Liver (tissue), 9 donors: ENCODE data around the gene TRAPPC2L. TPM values are rescaled to one million over a fixed set of nuclear protein-coding genes. Genes with fewer than 3 reads are reported as not detected.

Source experiments
- DNase-seq: peaks from one replicate; pipeline ENCODE4 v3.0.0-alpha.2; 2017; ENCODE audit warnings: low spot score
- H3K27ac ChIP-seq, 2 donors: one replicate each; pipeline ENCODE4 v1.7.0; 2013; ENCODE audit warnings: inconsistent platforms in 2 of 2, low read length in 2 of 2, control low read depth in 1 of 2, low read depth in 1 of 2, mild to moderate bottlenecking in 1 of 2
- H3K27me3 ChIP-seq, 4 donors: one replicate each; pipeline versions ENCODE4 v1.6.1 to v1.7.0; 2013; ENCODE audit warnings: low read length in 3 of 4, inconsistent platforms in 1 of 4, mild to moderate bottlenecking in 1 of 4, moderate library complexity in 1 of 4; ENCODE audit not compliant: control insufficient read depth in 4 of 4, insufficient read depth in 4 of 4
- H3K36me3 ChIP-seq, 4 donors: one replicate each; pipeline versions ENCODE4 v1.6.1 to v1.7.0; 2013; ENCODE audit warnings: low read length in 3 of 4, mild to moderate bottlenecking in 3 of 4, low read depth in 1 of 4, moderate library complexity in 1 of 4; ENCODE audit not compliant: control insufficient read depth in 4 of 4, insufficient read depth in 3 of 4
- H3K4me1 ChIP-seq, 4 donors: one replicate each; pipeline versions ENCODE4 v1.6.1 to v1.7.0; 2013; ENCODE audit warnings: low read length in 3 of 4, mild to moderate bottlenecking in 3 of 4, moderate library complexity in 1 of 4; ENCODE audit not compliant: control insufficient read depth in 4 of 4, insufficient read depth in 4 of 4
- H3K4me3 ChIP-seq, 3 donors: one replicate each; pipeline versions ENCODE4 v1.6.1 to v1.7.0; 2013; ENCODE audit warnings: low read length in 3 of 3, control low read depth in 1 of 3, low read depth in 1 of 3, mild to moderate bottlenecking in 1 of 3
- H3K9ac ChIP-seq, 2 donors: one replicate each; pipeline ENCODE4 v1.7.0; 2013; ENCODE audit warnings: low read length in 2 of 2, mild to moderate bottlenecking in 2 of 2, moderate library complexity in 2 of 2, control low read depth in 1 of 2, low read depth in 1 of 2
- H3K9me3 ChIP-seq, 4 donors: one replicate each; pipeline versions ENCODE4 v1.6.1 to v1.7.0; 2013; ENCODE audit warnings: low read length in 3 of 4; ENCODE audit not compliant: control insufficient read depth in 4 of 4
- EGR1 ChIP-seq, 2 donors: IDR thresholded peaks; 2 replicates each; pipeline ENCODE4 v1.6.1; 2016 to 2018; ENCODE audit warnings: antibody characterized with exemption in 2 of 2, low read depth in 2 of 2
- FOXA1 ChIP-seq: IDR thresholded peaks from 2 replicates; pipeline ENCODE4 v1.6.1; 2016; ENCODE audit warnings: antibody characterized with exemption
- FOXA2 ChIP-seq: IDR thresholded peaks from 2 replicates; pipeline ENCODE4 v1.6.1; 2016; ENCODE audit warnings: antibody characterized with exemption
- GABPA ChIP-seq, 2 donors: IDR thresholded peaks in 1 of 2; conservative IDR thresholded peaks in 1 of 2; 2 replicates each; pipeline ENCODE4 v1.6.1; 2016; ENCODE audit warnings: antibody characterized with exemption in 2 of 2, mild to moderate bottlenecking in 1 of 2, moderate library complexity in 1 of 2
- HNF4A ChIP-seq, 2 donors: conservative IDR thresholded peaks; 2 replicates each; pipeline ENCODE4 v1.6.1; 2016; ENCODE audit warnings: antibody characterized with exemption in 2 of 2, mild to moderate bottlenecking in 2 of 2
- JUND ChIP-seq, 2 donors: IDR thresholded peaks; 2 replicates each; pipeline ENCODE4 v1.6.1; 2016; ENCODE audit warnings: antibody characterized with exemption in 2 of 2
- RAD21 ChIP-seq, 2 donors: IDR thresholded peaks; 2 replicates each; pipeline ENCODE4 v1.6.1; 2016; ENCODE audit warnings: antibody characterized with exemption in 2 of 2, mild to moderate bottlenecking in 2 of 2
- RXRA ChIP-seq, 2 donors: IDR thresholded peaks; 2 replicates each; pipeline ENCODE4 v1.6.1; 2017 to 2018; ENCODE audit warnings: antibody characterized with exemption in 2 of 2, mild to moderate bottlenecking in 1 of 2
- SP1 ChIP-seq: IDR thresholded peaks from 2 replicates; pipeline ENCODE4 v1.6.1; 2018; ENCODE audit warnings: antibody characterized with exemption, mild to moderate bottlenecking
- TAF1 ChIP-seq: conservative IDR thresholded peaks from 2 replicates; pipeline ENCODE4 v1.6.1; 2016; ENCODE audit warnings: antibody characterized with exemption, mild to moderate bottlenecking
- YY1 ChIP-seq: IDR thresholded peaks from 2 replicates; pipeline ENCODE4 v1.6.1; 2016; ENCODE audit warnings: antibody characterized with exemption, mild to moderate bottlenecking
- WGBS: extraction: QIAGEN DNeasy Blood & Tissue Kit; methylation state at CpG from one replicate; pipeline ENCODE4 v1.1.7; 2013; 5-methylcytosine and 5-hydroxymethylcytosine counted together
- polyA plus RNA-seq, 2 donors: library from polyadenylated mRNA; stranded (reverse) in 1 of 2; unstranded in 1 of 2; fragments of 200-250 nt in 1 of 2; fragments of >200 nt in 1 of 2; fragmentation: Nextera tagmentation in 1 of 2; extraction: Ambion mirVana in 1 of 2; gene quantifications; one replicate each; pipeline versions ENCODE4 v1.2.1 to v1.2.3, GENCODE V29; 2013 to 2015
- total RNA-seq, 2 donors: library from RNA; depleted of rRNA; stranded (reverse); fragments of >200 nt; gene quantifications; one replicate each; pipeline ENCODE4 v1.2.3, GENCODE V29; 2014
- TF ChIP-seq, protein P1 (sequence below): IDR thresholded peaks from 2 replicates; pipeline ENCODE4 v1.6.1; 2016; ENCODE audit warnings: antibody characterized with exemption
- TF ChIP-seq, protein P2 (sequence below): IDR thresholded peaks from 2 replicates; pipeline ENCODE4 v1.6.1; 2016; ENCODE audit warnings: antibody characterized with exemption, mild to moderate bottlenecking
- TF ChIP-seq, protein P3 (sequence below): IDR thresholded peaks from 2 replicates; pipeline ENCODE4 v1.6.1; 2016; ENCODE audit warnings: antibody characterized with exemption
- TF ChIP-seq, protein P4 (sequence below): fragments of 150-350 bp; IDR thresholded peaks from 2 replicates; pipeline ENCODE4 v1.5.1; 2017; ENCODE audit warnings: improper control_type of control experiment, low read depth, low read length; ENCODE audit not compliant: missing input control
- donor health status: healthy.
- donor health status: healthy.
- donor health status: healthy.
- donor health status: healthy.
- donor health status: healthy.

Gene TRAPPC2L
- total and polyA plus RNA-seq, 4 donors: 16.3 to 59.4 (median 22.2) TPM

DNA sequence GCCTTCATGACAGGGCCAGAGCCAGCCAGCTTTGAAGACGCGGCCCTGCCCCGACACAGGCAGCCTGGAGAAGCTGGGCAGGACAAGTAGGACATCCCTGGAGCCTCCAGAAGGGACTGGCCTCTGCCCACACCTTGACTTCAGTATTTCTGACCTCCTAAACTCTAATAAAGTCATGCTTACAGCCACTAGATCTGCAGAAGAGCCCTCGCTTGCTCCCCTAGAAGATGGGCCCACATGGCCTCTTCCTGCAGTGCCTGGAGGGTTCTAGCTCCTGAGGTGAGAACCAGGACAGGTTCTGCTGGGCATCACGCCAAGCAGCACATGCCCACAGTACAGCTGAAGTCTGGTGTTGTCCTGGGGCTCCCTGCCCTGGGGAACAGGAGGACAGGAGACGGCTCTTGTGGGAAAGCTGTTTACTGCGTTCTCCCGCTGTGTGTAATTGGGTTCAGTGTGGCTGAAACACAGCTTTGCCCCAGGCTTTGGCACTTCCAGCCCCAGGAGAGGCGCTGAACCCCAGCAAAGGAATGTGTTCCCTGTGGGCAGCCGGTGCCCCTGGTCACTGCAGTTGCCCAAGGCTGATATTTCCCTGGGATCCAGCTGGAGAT is 47.8 kb upstream of the TRAPPC2L start:
- H3K36me3 ChIP-seq: peaks cover 0 to 8% (median 3%) of the 10 kb centered on the region in 4 donors
- 94% methylated on average over 10 of the region's 10 CpGs for WGBS
- peaks cover 9 to 35% (median 22%) of the 10 kb centered on the region in 4 donors for H3K4me1 ChIP-seq
- no peak overlapping the region for H3K27ac ChIP-seq
- no peaks in the 10 kb centered on the region for H3K27me3 ChIP-seq
- no peak for DNase-seq
- no peaks in the 10 kb centered on the region for H3K9me3 ChIP-seq
- H3K4me3 ChIP-seq: no peak overlapping the region
- H3K9ac ChIP-seq: no peak overlapping the region
- no peak for TF ChIP-seq TAF1
- TF ChIP-seq GABPA (IDR thresholded peaks at IDR 0.05 in 1 of 2, conservative IDR thresholded peaks at IDR 0.05 in 1 of 2): no peak
- TF ChIP-seq, protein P1, sequence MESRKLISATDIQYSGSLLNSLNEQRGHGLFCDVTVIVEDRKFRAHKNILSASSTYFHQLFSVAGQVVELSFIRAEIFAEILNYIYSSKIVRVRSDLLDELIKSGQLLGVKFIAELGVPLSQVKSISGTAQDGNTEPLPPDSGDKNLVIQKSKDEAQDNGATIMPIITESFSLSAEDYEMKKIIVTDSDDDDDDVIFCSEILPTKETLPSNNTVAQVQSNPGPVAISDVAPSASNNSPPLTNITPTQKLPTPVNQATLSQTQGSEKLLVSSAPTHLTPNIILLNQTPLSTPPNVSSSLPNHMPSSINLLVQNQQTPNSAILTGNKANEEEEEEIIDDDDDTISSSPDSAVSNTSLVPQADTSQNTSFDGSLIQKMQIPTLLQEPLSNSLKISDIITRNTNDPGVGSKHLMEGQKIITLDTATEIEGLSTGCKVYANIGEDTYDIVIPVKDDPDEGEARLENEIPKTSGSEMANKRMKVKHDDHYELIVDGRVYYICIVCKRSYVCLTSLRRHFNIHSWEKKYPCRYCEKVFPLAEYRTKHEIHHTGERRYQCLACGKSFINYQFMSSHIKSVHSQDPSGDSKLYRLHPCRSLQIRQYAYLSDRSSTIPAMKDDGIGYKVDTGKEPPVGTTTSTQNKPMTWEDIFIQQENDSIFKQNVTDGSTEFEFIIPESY: no peak
- TF ChIP-seq FOXA1: no peak
- TF ChIP-seq, protein P2, sequence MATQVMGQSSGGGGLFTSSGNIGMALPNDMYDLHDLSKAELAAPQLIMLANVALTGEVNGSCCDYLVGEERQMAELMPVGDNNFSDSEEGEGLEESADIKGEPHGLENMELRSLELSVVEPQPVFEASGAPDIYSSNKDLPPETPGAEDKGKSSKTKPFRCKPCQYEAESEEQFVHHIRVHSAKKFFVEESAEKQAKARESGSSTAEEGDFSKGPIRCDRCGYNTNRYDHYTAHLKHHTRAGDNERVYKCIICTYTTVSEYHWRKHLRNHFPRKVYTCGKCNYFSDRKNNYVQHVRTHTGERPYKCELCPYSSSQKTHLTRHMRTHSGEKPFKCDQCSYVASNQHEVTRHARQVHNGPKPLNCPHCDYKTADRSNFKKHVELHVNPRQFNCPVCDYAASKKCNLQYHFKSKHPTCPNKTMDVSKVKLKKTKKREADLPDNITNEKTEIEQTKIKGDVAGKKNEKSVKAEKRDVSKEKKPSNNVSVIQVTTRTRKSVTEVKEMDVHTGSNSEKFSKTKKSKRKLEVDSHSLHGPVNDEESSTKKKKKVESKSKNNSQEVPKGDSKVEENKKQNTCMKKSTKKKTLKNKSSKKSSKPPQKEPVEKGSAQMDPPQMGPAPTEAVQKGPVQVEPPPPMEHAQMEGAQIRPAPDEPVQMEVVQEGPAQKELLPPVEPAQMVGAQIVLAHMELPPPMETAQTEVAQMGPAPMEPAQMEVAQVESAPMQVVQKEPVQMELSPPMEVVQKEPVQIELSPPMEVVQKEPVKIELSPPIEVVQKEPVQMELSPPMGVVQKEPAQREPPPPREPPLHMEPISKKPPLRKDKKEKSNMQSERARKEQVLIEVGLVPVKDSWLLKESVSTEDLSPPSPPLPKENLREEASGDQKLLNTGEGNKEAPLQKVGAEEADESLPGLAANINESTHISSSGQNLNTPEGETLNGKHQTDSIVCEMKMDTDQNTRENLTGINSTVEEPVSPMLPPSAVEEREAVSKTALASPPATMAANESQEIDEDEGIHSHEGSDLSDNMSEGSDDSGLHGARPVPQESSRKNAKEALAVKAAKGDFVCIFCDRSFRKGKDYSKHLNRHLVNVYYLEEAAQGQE: no peak
- TF ChIP-seq SP1: no peak
- no peak for TF ChIP-seq EGR1 (IDR thresholded peaks at IDR 0.05; ENCODE audit: low read depth in 2 of 2)
- TF ChIP-seq, protein P3, sequence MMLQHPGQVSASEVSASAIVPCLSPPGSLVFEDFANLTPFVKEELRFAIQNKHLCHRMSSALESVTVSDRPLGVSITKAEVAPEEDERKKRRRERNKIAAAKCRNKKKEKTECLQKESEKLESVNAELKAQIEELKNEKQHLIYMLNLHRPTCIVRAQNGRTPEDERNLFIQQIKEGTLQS: no peak
- TF ChIP-seq, protein P4, sequence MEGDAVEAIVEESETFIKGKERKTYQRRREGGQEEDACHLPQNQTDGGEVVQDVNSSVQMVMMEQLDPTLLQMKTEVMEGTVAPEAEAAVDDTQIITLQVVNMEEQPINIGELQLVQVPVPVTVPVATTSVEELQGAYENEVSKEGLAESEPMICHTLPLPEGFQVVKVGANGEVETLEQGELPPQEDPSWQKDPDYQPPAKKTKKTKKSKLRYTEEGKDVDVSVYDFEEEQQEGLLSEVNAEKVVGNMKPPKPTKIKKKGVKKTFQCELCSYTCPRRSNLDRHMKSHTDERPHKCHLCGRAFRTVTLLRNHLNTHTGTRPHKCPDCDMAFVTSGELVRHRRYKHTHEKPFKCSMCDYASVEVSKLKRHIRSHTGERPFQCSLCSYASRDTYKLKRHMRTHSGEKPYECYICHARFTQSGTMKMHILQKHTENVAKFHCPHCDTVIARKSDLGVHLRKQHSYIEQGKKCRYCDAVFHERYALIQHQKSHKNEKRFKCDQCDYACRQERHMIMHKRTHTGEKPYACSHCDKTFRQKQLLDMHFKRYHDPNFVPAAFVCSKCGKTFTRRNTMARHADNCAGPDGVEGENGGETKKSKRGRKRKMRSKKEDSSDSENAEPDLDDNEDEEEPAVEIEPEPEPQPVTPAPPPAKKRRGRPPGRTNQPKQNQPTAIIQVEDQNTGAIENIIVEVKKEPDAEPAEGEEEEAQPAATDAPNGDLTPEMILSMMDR: no peak
- TF ChIP-seq YY1: no peak
- TF ChIP-seq RAD21 (IDR thresholded peaks at IDR 0.05): no peak
- no peak for TF ChIP-seq FOXA2
- TF ChIP-seq HNF4A (conservative IDR thresholded peaks at IDR 0.05): no peak
- no peak for TF ChIP-seq RXRA (IDR thresholded peaks at IDR 0.05)

DNA sequence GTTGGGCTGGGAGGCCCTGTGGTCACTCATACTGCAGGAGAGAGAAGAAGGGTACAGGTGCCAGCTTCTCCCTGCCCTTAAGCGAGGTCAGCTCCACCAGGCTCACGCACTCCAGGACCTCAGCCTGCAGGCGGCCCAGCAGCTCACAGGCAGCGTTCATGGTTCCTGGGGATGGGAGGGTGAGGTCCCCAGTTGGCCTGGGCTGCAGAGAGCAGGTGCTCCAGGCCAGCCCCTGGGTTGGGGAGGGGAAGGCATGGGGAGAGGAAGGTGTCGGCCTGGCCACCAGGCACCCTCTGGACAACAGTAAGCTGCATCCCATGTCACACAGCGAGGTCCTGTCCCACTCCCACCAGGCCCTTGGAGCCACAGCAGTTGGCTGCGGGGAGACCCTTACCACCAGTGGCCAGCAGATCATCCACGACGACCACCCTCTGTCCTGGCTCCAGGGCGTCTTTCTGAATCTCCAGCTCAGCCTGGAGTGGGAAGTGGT is 47.2 kb upstream of the TRAPPC2L start:
- Histone ChIP-seq H3K36me3 (peaks cover 0 to 8% (median 3%) of the 10 kb centered on the region in 4 donors), H3K4me3 (no peak overlapping the region), H3K4me1 (peaks cover 4 to 29% (median 18%) of the 10 kb centered on the region in 4 donors), H3K27me3 (no peaks in the 10 kb centered on the region), H3K27ac (no peak overlapping the region), H3K9me3 (no peaks in the 10 kb centered on the region), H3K9ac (no peak overlapping the region)
- DNase-seq: no peak
- 91% methylated on average over 10 of the region's 10 CpGs for WGBS
- TF ChIP-seq, protein P2: no peak
- TF ChIP-seq YY1: no peak
- no peak for TF ChIP-seq RAD21 (IDR thresholded peaks at IDR 0.05)
- TF ChIP-seq, protein P4: no peak
- TF ChIP-seq, protein P3: no peak
- no peak for TF ChIP-seq SP1
- TF ChIP-seq TAF1: no peak
- TF ChIP-seq RXRA (IDR thresholded peaks at IDR 0.05): no peak
- TF ChIP-seq EGR1 (IDR thresholded peaks at IDR 0.05; ENCODE audit: low read depth in 2 of 2): no peak
- TF ChIP-seq JUND (IDR thresholded peaks at IDR 0.05): no peak
- no peak for TF ChIP-seq FOXA2
- no peak for TF ChIP-seq HNF4A (conservative IDR thresholded peaks at IDR 0.05)
